ENCODE measurements around the gene NOL3. TPM values are rescaled to one million over a fixed set of nuclear protein-coding genes. Genes with fewer than 3 reads are reported as not detected.

NOL3 gene
- total and polyA plus RNA-seq, 2 of the 13 experiments (the other 11 are each of a cell fraction or from before 2014, with no cell fraction given), result 5.7 to 20.5 TPM

GRCh38 chr16:67207249-67208091 lies 37.1 kb downstream of the NOL3 start (continued):
- TF ChIP-seq PAXIP1 (CRISPR knock-in tag; conservative IDR thresholded peaks at IDR 0.05) (no peak), ZBTB40 (IDR thresholded peaks at IDR 0.05) (no peak), ZBTB40 (CRISPR knock-in tag; IDR thresholded peaks at IDR 0.05) (no peak), ZNF432 (CRISPR knock-in tag; IDR thresholded peaks at IDR 0.05; ENCODE audit: borderline replicate concordance) (no peak), ZNF781 (CRISPR knock-in tag; IDR thresholded peaks at IDR 0.05; ENCODE audit: borderline replicate concordance, not compliant biosample characterization) (peak; percentile 27), ZNF281 (CRISPR knock-in tag; IDR thresholded peaks at IDR 0.05; ENCODE audit: borderline replicate concordance) (no peak; the same call in 1 of the 2 replicates), YY1 (IDR thresholded peaks at IDR 0.05; ENCODE audit: insufficient read depth, insufficient replicate concordance, low read depth, low read length) (peak; percentile 77), HOXA5 (CRISPR knock-in tag; IDR thresholded peaks at IDR 0.05) (no peak), ZMYM4 (CRISPR knock-in tag; IDR thresholded peaks at IDR 0.05) (no peak), ZBTB37 (CRISPR knock-in tag; IDR thresholded peaks at IDR 0.05) (no peak)
